OCI-LY3 (cell line): ENCODE results near the gene P4HA2.

ENCODE experiments used
- CTCF ChIP-seq: fragments of 200-600, 300-600 bp; sonication (generic); IDR thresholded peaks from 2 replicates; pipeline ENCODE4 v1.5.1; 2014; ENCODE audit warnings: antibody characterized with exemption, low read length, low read depth
- EZH2phosphoT487 ChIP-seq: fragments of 200-600 bp; shearing (Covaris generic); IDR thresholded peaks from 2 replicates; pipeline ENCODE4 v1.6.1; 2018; ENCODE audit warnings: antibody characterized with exemption, mixed run types, low read depth

GRCh38 chr5:132273631-132274030 is 46.0 kb upstream of the P4HA2 start:
- TF ChIP-seq CTCF (no peak), EZH2phosphoT487 (no peak)
